K562 (cell line): Measurements from ENCODE around the gene B4GALNT2.

Source experiments
- CTCF ChIP-seq, 3 experiments: IDR thresholded peaks in 2 of 3; conservative IDR thresholded peaks in 1 of 3; 2 replicates each; pipeline ENCODE4 v1.5.1; 2011 to 2012; ENCODE audit warnings: low read length in 3 of 3, mild to moderate bottlenecking in 3 of 3, control low read depth in 2 of 3, improper control_type of control experiment in 1 of 3, inconsistent platforms in 1 of 3, low read depth in 1 of 3, mixed read lengths in 1 of 3, moderate library complexity in 1 of 3; ENCODE audit not compliant: insufficient read depth in 2 of 3
- GABPB1 ChIP-seq: sonication (generic); formaldehyde crosslinking; IDR thresholded peaks from 2 replicates; pipeline ENCODE4 v1.8.0; 2022; ENCODE audit warnings: mild to moderate bottlenecking, missing genetic modification reagents
- KLF16 ChIP-seq: IDR thresholded peaks from 2 replicates; pipeline ENCODE4 v1.6.1; 2016; ENCODE audit warnings: antibody characterized with exemption
- KLF6 ChIP-seq: fragments of 250-450 bp; sonication (Bioruptor Pico); IDR thresholded peaks from 2 replicates; pipeline ENCODE4 v1.4.0; 2020; ENCODE audit warnings: mild to moderate bottlenecking, moderate library complexity, borderline replicate concordance
- MAZ ChIP-seq, 2 experiments: fragments of 450-650 bp in 1 of 2; sonication (generic) in 1 of 2; formaldehyde crosslinking; IDR thresholded peaks in 1 of 2; conservative IDR thresholded peaks in 1 of 2; 2 replicates each; pipeline versions ENCODE4 v1.4.0 to v1.5.0; 2020; ENCODE audit warnings: mild to moderate bottlenecking in 1 of 2, missing genetic modification reagents in 1 of 2
- POLR2AphosphoS5 ChIP-seq: IDR thresholded peaks from 2 replicates; pipeline ENCODE4 v1.6.1; 2011; ENCODE audit warnings: mild to moderate bottlenecking, low read depth, low read length, moderate library complexity; ENCODE audit not compliant: control insufficient read depth, insufficient read depth
- SMC3 ChIP-seq: conservative IDR thresholded peaks from 2 replicates; pipeline ENCODE4 v1.6.1; 2011; ENCODE audit warnings: low read depth, low read length, improper control_type of control experiment; ENCODE audit not compliant: insufficient read depth
- SREBF2 ChIP-seq: sonication (generic); formaldehyde crosslinking; IDR thresholded peaks from 2 replicates; pipeline ENCODE4 v1.4.0; 2020; ENCODE audit warnings: mild to moderate bottlenecking, missing genetic modification reagents
- ZNF407 ChIP-seq: fragments of 450-650 bp; IDR thresholded peaks from 2 replicates; pipeline ENCODE4 v1.6.1; 2016; ENCODE audit warnings: low read depth
- TF ChIP-seq, protein P1 (sequence below): fragments of 450-650 bp; formaldehyde crosslinking; IDR thresholded peaks from 2 replicates; pipeline ENCODE4 v1.4.0; 2020; ENCODE audit warnings: mild to moderate bottlenecking, moderate library complexity

GRCh38 chr17:49198211-49198610, 65.6 kb downstream of the B4GALNT2 start:
- TF ChIP-seq POLR2AphosphoS5: no peak
- TF ChIP-seq, protein P1, sequence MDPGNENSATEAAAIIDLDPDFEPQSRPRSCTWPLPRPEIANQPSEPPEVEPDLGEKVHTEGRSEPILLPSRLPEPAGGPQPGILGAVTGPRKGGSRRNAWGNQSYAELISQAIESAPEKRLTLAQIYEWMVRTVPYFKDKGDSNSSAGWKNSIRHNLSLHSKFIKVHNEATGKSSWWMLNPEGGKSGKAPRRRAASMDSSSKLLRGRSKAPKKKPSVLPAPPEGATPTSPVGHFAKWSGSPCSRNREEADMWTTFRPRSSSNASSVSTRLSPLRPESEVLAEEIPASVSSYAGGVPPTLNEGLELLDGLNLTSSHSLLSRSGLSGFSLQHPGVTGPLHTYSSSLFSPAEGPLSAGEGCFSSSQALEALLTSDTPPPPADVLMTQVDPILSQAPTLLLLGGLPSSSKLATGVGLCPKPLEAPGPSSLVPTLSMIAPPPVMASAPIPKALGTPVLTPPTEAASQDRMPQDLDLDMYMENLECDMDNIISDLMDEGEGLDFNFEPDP (CRISPR knock-in tag): no peak
- no peak for TF ChIP-seq MAZ (CRISPR knock-in tag; conservative IDR thresholded peaks at IDR 0.05 in 1 of 2, IDR thresholded peaks at IDR 0.05 in 1 of 2)
- no peak for TF ChIP-seq CTCF (IDR thresholded peaks at IDR 0.05 in 2 of 3, conservative IDR thresholded peaks at IDR 0.05 in 1 of 3; ENCODE audit: insufficient read depth in 2 of 3, low read depth in 1 of 3, low read length in 3 of 3)
- TF ChIP-seq ZNF407: no peak
- no peak for TF ChIP-seq SMC3
- no peak for TF ChIP-seq KLF16
- TF ChIP-seq KLF6 (CRISPR knock-in tag): no peak
- TF ChIP-seq GABPB1 (CRISPR knock-in tag): no peak
- no peak for TF ChIP-seq SREBF2 (CRISPR knock-in tag)
